ENCODE data around the gene CNTNAP2. TPM values are rescaled to one million over a fixed set of nuclear protein-coding genes. Genes with fewer than 3 reads are reported as not detected.

The CNTNAP2 gene
- total RNA-seq, 1 donor from 2014 or later = 0.27 TPM

- no peak overlapping the region for H3K27ac Mint-ChIP-seq (ENCODE audit: unreplicated experiment)
- H3K9me3 Mint-ChIP-seq (ENCODE audit: low read depth) = no peaks in the 10 kb centered on the region
- no peaks in the 10 kb centered on the region for H3K36me3 Mint-ChIP-seq (ENCODE audit: low read depth)
- no peak for TF ChIP-seq CTCF (IDR thresholded peaks at IDR 0.05)
- H3K4me1 Mint-ChIP-seq (ENCODE audit: low read depth) = no peaks in the 10 kb centered on the region
- DNase-seq (ENCODE audit: low spot score) = no peak
- no peaks in the 10 kb centered on the region for H3K27me3 Mint-ChIP-seq (ENCODE audit: low read depth)
- H3K4me3 Mint-ChIP-seq (ENCODE audit: unreplicated experiment) = no peak overlapping the region
These were observed 1490.7 kb downstream of the CNTNAP2 start for GRCh38 chr7:147607157-147607800.

GRCh38 chr7:147611431-147611830 lies 1494.8 kb downstream of the CNTNAP2 start:
- no peaks in the 10 kb centered on the region for H3K4me1 Mint-ChIP-seq (ENCODE audit: low read depth)
- H3K27me3 Mint-ChIP-seq (ENCODE audit: low read depth) = no peaks in the 10 kb centered on the region
- no peaks in the 10 kb centered on the region for H3K36me3 Mint-ChIP-seq (ENCODE audit: low read depth)
- DNase-seq (ENCODE audit: low spot score) = no peak
- H3K4me3 Mint-ChIP-seq (ENCODE audit: unreplicated experiment) = no peak overlapping the region
- H3K9me3 Mint-ChIP-seq (ENCODE audit: low read depth) = peaks cover 4% of the 10 kb centered on the region
- H3K27ac Mint-ChIP-seq (ENCODE audit: unreplicated experiment) = no peak overlapping the region
- no peak for TF ChIP-seq CTCF (IDR thresholded peaks at IDR 0.05)

- Mint-ChIP-seq H3K9me3 (ENCODE audit: low read depth) (peaks cover 8% of the 10 kb centered on the region), H3K27me3 (ENCODE audit: low read depth) (no peaks in the 10 kb centered on the region), H3K36me3 (ENCODE audit: low read depth) (no peaks in the 10 kb centered on the region), H3K4me1 (ENCODE audit: low read depth) (no peaks in the 10 kb centered on the region), H3K27ac (ENCODE audit: unreplicated experiment) (no peak overlapping the region), H3K4me3 (ENCODE audit: unreplicated experiment) (no peak overlapping the region)
- DNase-seq (ENCODE audit: low spot score) = no peak
- no peak for TF ChIP-seq CTCF (IDR thresholded peaks at IDR 0.05)
These were observed 1518.7 kb downstream of the CNTNAP2 start for GRCh38 chr7:147635288-147635687.

- H3K36me3 Mint-ChIP-seq (ENCODE audit: low read depth) = no peaks in the 10 kb centered on the region
These were observed 1520.0 kb downstream of the CNTNAP2 start for GRCh38 chr7:147636553-147636952.

GRCh38 chr7:147638566-147638965 lies 1522.0 kb downstream of the CNTNAP2 start:
- no peak overlapping the region for H3K27ac Mint-ChIP-seq (ENCODE audit: unreplicated experiment)
- DNase-seq (ENCODE audit: low spot score) = no peak

More at GRCh38 chr7:147636553-147636952, 1520.0 kb downstream of the CNTNAP2 start:
- Mint-ChIP-seq H3K9me3 (ENCODE audit: low read depth) (peaks cover 4% of the 10 kb centered on the region), H3K27me3 (ENCODE audit: low read depth) (no peaks in the 10 kb centered on the region), H3K4me3 (ENCODE audit: unreplicated experiment) (no peak overlapping the region), H3K4me1 (ENCODE audit: low read depth) (no peaks in the 10 kb centered on the region), H3K27ac (ENCODE audit: unreplicated experiment) (no peak overlapping the region)
- DNase-seq (ENCODE audit: low spot score) = no peak
- no peak for TF ChIP-seq CTCF (IDR thresholded peaks at IDR 0.05)

More at GRCh38 chr7:147638566-147638965, 1522.0 kb downstream of the CNTNAP2 start:
- H3K36me3 Mint-ChIP-seq (ENCODE audit: low read depth) = no peaks in the 10 kb centered on the region
- H3K9me3 Mint-ChIP-seq (ENCODE audit: low read depth) = no peaks in the 10 kb centered on the region
- TF ChIP-seq CTCF (IDR thresholded peaks at IDR 0.05) = no peak
- no peaks in the 10 kb centered on the region for H3K27me3 Mint-ChIP-seq (ENCODE audit: low read depth)
- no peaks in the 10 kb centered on the region for H3K4me1 Mint-ChIP-seq (ENCODE audit: low read depth)
- H3K4me3 Mint-ChIP-seq (ENCODE audit: unreplicated experiment) = no peak overlapping the region
